HepG2 (cell line): ENCODE data around the gene FAM89B.

Experiments
- BRCA1 ChIP-seq: sonication (generic); formaldehyde crosslinking; IDR thresholded peaks from 2 replicates; pipeline ENCODE4 v1.4.0; 2020; ENCODE audit warnings: missing genetic modification reagents
- CHD2 ChIP-seq: IDR thresholded peaks from 2 replicates; pipeline ENCODE4 v1.6.1; 2011; ENCODE audit warnings: low read depth, low read length, improper control_type of control experiment
- FIP1L1 ChIP-seq: fragments of 200-400 bp; formaldehyde crosslinking; IDR thresholded peaks from 2 replicates; pipeline ENCODE4 v1.6.1; 2018; ENCODE audit warnings: low read depth, mild to moderate bottlenecking, low read length, moderate library complexity, borderline replicate concordance; ENCODE audit not compliant: insufficient read depth
- MTA1 ChIP-seq: sonication (generic); formaldehyde crosslinking; IDR thresholded peaks from 2 replicates; pipeline ENCODE4 v1.4.0; 2020; ENCODE audit warnings: missing genetic modification reagents, mild to moderate bottlenecking, borderline replicate concordance
- POLR2AphosphoS5 ChIP-seq: IDR thresholded peaks from 2 replicates; pipeline ENCODE4 v1.6.1; 2012; ENCODE audit warnings: low read depth, low read length
- U2AF1 ChIP-seq: fragments of 200-400 bp; formaldehyde crosslinking; optimal IDR thresholded peaks from 2 replicates; pipeline ENCODE3; 2017; ENCODE audit warnings: mild to moderate bottlenecking, low read depth, low read length
- ZFP41 ChIP-seq: sonication (generic); formaldehyde crosslinking; IDR thresholded peaks from 2 replicates; pipeline ENCODE4 v1.4.0; 2020; ENCODE audit warnings: mild to moderate bottlenecking, missing genetic modification reagents, borderline replicate concordance
- ZNF746 ChIP-seq: sonication (generic); formaldehyde crosslinking; IDR thresholded peaks from 2 replicates; pipeline ENCODE4 v1.8.0; 2022; ENCODE audit warnings: mild to moderate bottlenecking, missing genetic modification reagents
- TF ChIP-seq, protein P1 (sequence below): sonication (generic); formaldehyde crosslinking; IDR thresholded peaks from 2 replicates; pipeline ENCODE4 v1.5.1; 2020; ENCODE audit warnings: mild to moderate bottlenecking, missing genetic modification reagents

GRCh38 chr11:65580756-65581155, 8.4 kb downstream of the FAM89B start:
- TF ChIP-seq BRCA1 (CRISPR knock-in tag) (no peak), POLR2AphosphoS5 (no peak), FIP1L1 (no peak), U2AF1 (no peak), CHD2 (no peak), MTA1 (no peak), ZFP41 (CRISPR knock-in tag) (no peak), ZNF746 (no peak)
- TF ChIP-seq, protein P1, sequence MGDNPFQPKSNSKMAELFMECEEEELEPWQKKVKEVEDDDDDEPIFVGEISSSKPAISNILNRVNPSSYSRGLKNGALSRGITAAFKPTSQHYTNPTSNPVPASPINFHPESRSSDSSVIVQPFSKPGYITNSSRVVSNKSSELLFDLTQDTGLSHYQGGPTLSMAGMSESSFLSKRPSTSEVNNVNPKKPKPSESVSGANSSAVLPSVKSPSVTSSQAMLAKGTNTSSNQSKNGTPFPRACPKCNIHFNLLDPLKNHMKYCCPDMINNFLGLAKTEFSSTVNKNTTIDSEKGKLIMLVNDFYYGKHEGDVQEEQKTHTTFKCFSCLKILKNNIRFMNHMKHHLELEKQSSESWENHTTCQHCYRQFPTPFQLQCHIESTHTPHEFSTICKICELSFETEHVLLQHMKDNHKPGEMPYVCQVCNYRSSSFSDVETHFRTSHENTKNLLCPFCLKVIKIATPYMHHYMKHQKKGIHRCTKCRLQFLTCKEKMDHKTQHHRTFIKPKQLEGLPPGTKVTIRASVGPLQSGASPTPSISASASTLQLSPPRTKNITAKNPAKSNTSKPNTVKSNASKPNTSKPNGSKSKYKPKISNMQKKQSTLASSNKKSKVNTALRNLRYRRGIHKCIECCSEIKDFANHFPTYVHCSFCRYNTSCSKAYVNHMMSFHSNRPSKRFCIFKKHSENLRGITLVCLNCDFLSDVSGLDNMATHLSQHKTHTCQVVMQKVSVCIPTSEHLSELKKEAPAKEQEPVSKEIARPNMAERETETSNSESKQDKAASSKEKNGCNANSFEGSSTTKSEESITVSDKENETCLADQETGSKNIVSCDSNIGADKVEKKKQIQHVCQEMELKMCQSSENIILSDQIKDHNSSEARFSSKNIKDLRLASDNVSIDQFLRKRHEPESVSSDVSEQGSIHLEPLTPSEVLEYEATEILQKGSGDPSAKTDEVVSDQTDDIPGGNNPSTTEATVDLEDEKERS (CRISPR knock-in tag), result no peak
